CD4-positive, alpha-beta T cell treated with Interleukin-4 for 4 hours (primary cell): ENCODE measurements around the gene IGF2BP1.

Source experiments
- DNase-seq: peaks from one replicate; pipeline ENCODE4 v3.0.0-alpha.2; 2020

The IGF2BP1 gene

GRCh38 chr17:48997103-48997826 is at the start of gene IGF2BP1:
Gene IGF2BP1 (plus strand): TSS chr17:48997385. CDS start chr17:48997746, 361 bp downstream.
- peak; percentile 3 for DNase-seq

- no peak for DNase-seq
These were observed 45.6 kb upstream of the IGF2BP1 start for GRCh38 chr17:48951572-48951971.

- no peak for DNase-seq
These were observed 44.3 kb upstream of the IGF2BP1 start for GRCh38 chr17:48952904-48953303.

- DNase-seq: no peak
These were observed 42.9 kb upstream of the IGF2BP1 start for GRCh38 chr17:48954300-48954755.

GRCh38 chr17:48960834-48961515 is 36.2 kb upstream of the IGF2BP1 start:
- DNase-seq: no peak

- DNase-seq: no peak
These were observed 35.5 kb upstream of the IGF2BP1 start for GRCh38 chr17:48961516-48962233.

- no peak for DNase-seq
These were observed 27.0 kb upstream of the IGF2BP1 start for GRCh38 chr17:48970224-48970623.

GRCh38 chr17:48970865-48971687 is 26.1 kb upstream of the IGF2BP1 start:
- no peak for DNase-seq

- DNase-seq: no peak
These were observed 24.5 kb upstream of the IGF2BP1 start for GRCh38 chr17:48972749-48973097.

- no peak for DNase-seq
These were observed 23.4 kb upstream of the IGF2BP1 start for GRCh38 chr17:48973806-48974205.

- DNase-seq: no peak
These were observed 15.2 kb upstream of the IGF2BP1 start for GRCh38 chr17:48981927-48982539.

GRCh38 chr17:48985436-48986245 is 11.5 kb upstream of the IGF2BP1 start:
- no peak for DNase-seq

GRCh38 chr17:48989100-48989499 is 8.1 kb upstream of the IGF2BP1 start:
- no peak for DNase-seq

- no peak for DNase-seq
These were observed 6.3 kb upstream of the IGF2BP1 start for GRCh38 chr17:48990882-48991357.

GRCh38 chr17:48992444-48992843 is 4.7 kb upstream of the IGF2BP1 start:
- no peak for DNase-seq

- no peak for DNase-seq
These were observed 3.9 kb upstream of the IGF2BP1 start for GRCh38 chr17:48993305-48993704.

GRCh38 chr17:48993951-48994350 is 3.2 kb upstream of the IGF2BP1 start:
- no peak for DNase-seq

- no peak for DNase-seq
These were observed 2.5 kb upstream of the IGF2BP1 start for GRCh38 chr17:48994549-48995303.

- DNase-seq: no peak
These were observed 1.7 kb upstream of the IGF2BP1 start for GRCh38 chr17:48995304-48995973.
